ENCODE data around the gene EXPH5.
A peak's percentile ranks its signal among the peaks of the same experiment; 100 is the strongest.

The EXPH5 gene

GRCh38 chr11:108530426-108530825 lies 63.1 kb downstream of the EXPH5 start:
- Histone ChIP-seq H3K4me3 (ENCODE audit: low read depth, low read length) (no peak overlapping the region), H3K9me3 (ENCODE audit: control insufficient read depth, insufficient read depth, low read depth, low read length) (no peaks in the 10 kb centered on the region), H3K4me1 (ENCODE audit: control insufficient read depth, insufficient read depth, low read length) (no peaks in the 10 kb centered on the region), H3K36me3 (ENCODE audit: control insufficient read depth in 2 of 2, insufficient read depth in 1 of 2, low read length in 2 of 2) (peaks cover 0 to 6% of the 10 kb centered on the region in 2 experiments; a peak in 1 of 3 replicates), H3K27ac (ENCODE audit: extremely low read depth, low read depth, low read length) (no peak overlapping the region)
- POLR2A ChIA-PET: no interaction called here
- TF ChIP-seq ZBTB11 (tag by site-specific recombination; conservative IDR thresholded peaks at IDR 0.05; ENCODE audit: low read depth): no peak
- TF ChIP-seq ZIC2 (tag by site-specific recombination; IDR thresholded peaks at IDR 0.05): peak; percentile 52
- CTCF ChIA-PET: interaction anchor here (0.7 kb wide), 1 partner anchor 8 kb away, joined by 3 read pairs; no protein-coding TSS in a partner anchor

- H3K27ac ChIP-seq (ENCODE audit: extremely low read depth, low read depth, low read length): no peak overlapping the region
- no peak overlapping the region for H3K4me3 ChIP-seq (ENCODE audit: low read depth, low read length)
- no peaks in the 10 kb centered on the region for H3K9me3 ChIP-seq (ENCODE audit: control insufficient read depth, insufficient read depth, low read depth, low read length)
- peaks cover 0 to 2% of the 10 kb centered on the region in 2 experiments; a peak in 1 of 3 replicates for H3K36me3 ChIP-seq (ENCODE audit: control insufficient read depth in 2 of 2, insufficient read depth in 1 of 2, low read length in 2 of 2)
- H3K4me1 ChIP-seq (ENCODE audit: control insufficient read depth, insufficient read depth, low read length): no peaks in the 10 kb centered on the region
- POLR2A ChIA-PET: no interaction called here
- CTCF ChIA-PET: no interaction called here
- TF ChIP-seq ZNF132 (tag by site-specific recombination; IDR thresholded peaks at IDR 0.05; ENCODE audit: borderline replicate concordance) (no peak), ZNF426 (tag by site-specific recombination; IDR thresholded peaks at IDR 0.05) (no peak)
- TF ChIP-seq, protein P1, sequence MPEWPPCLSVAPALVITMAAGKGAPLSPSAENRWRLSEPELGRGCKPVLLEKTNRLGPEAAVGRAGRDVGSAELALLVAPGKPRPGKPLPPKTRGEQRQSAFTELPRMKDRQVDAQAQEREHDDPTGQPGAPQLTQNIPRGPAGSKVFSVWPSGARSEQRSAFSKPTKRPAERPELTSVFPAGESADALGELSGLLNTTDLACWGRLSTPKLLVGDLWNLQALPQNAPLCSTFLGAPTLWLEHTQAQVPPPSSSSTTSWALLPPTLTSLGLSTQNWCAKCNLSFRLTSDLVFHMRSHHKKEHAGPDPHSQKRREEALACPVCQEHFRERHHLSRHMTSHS (tag by site-specific recombination; IDR thresholded peaks at IDR 0.05): no peak
Measured at GRCh38 chr11:108527382-108527781, 66.2 kb downstream of the EXPH5 start.

GRCh38 chr11:108525161-108525560 lies 68.4 kb downstream of the EXPH5 start:
- POLR2A ChIA-PET: no interaction called here
- H3K27ac ChIP-seq (ENCODE audit: extremely low read depth, low read depth, low read length): no peak overlapping the region
- no peaks in the 10 kb centered on the region for H3K9me3 ChIP-seq (ENCODE audit: control insufficient read depth, insufficient read depth, low read depth, low read length)
- CTCF ChIA-PET: interaction anchor here (0.6 kb wide), 1 partner anchor 28 kb away, joined by 3 read pairs; no protein-coding TSS in a partner anchor
- peaks cover 0 to 2% of the 10 kb centered on the region in 2 experiments; a peak in 1 of 3 replicates for H3K36me3 ChIP-seq (ENCODE audit: control insufficient read depth in 2 of 2, insufficient read depth in 1 of 2, low read length in 2 of 2)
- no peak overlapping the region for H3K4me3 ChIP-seq (ENCODE audit: low read depth, low read length)
- H3K4me1 ChIP-seq (ENCODE audit: control insufficient read depth, insufficient read depth, low read length): no peaks in the 10 kb centered on the region
- no peak for TF ChIP-seq ZNF544 (tag by site-specific recombination; IDR thresholded peaks at IDR 0.05)
- no peak for TF ChIP-seq ZNF202 (tag by site-specific recombination; IDR thresholded peaks at IDR 0.05; ENCODE audit: borderline replicate concordance)

DNA sequence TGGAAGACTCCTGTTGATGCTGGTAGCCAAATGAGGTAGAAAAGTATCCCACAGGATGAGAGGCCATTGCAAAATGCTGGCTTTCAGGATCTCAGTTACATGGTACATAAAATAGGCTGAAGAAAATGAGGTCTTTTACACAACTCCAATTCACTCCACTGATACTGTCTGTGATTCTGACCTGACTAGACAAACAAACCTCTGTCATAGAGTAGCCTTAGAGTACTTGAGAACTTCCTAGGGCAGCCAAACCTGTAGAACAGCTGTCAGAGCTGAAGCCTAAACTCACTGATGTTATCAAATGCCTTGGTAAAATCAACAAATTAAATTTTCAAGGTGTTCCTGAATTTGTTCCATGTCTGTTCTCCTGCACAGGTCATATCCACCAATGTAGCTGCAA lies 69.1 kb downstream of the EXPH5 start:
- POLR2A ChIA-PET: no interaction called here
- Histone ChIP-seq H3K4me1 (ENCODE audit: control insufficient read depth, insufficient read depth, low read length) (no peaks in the 10 kb centered on the region), H3K27ac (ENCODE audit: extremely low read depth, low read depth, low read length) (no peak overlapping the region), H3K9me3 (ENCODE audit: control insufficient read depth, insufficient read depth, low read depth, low read length) (no peaks in the 10 kb centered on the region), H3K4me3 (ENCODE audit: low read depth, low read length) (no peak overlapping the region), H3K36me3 (ENCODE audit: control insufficient read depth in 2 of 2, insufficient read depth in 1 of 2, low read length in 2 of 2) (peaks cover 0 to 2% of the 10 kb centered on the region in 2 experiments; a peak in 1 of 3 replicates)
- CTCF ChIA-PET: no interaction called here
- TF ChIP-seq KLF9 (tag by site-specific recombination; IDR thresholded peaks at IDR 0.05; ENCODE audit: low read depth): no peak
- TF ChIP-seq ZFP41 (tag by site-specific recombination; IDR thresholded peaks at IDR 0.05; ENCODE audit: borderline replicate concordance): no peak
- TF ChIP-seq ZEB2 (tag by site-specific recombination; IDR thresholded peaks at IDR 0.05): no peak
- TF ChIP-seq ZNF48 (tag by site-specific recombination; IDR thresholded peaks at IDR 0.05): no peak
- TF ChIP-seq ZNF132 (tag by site-specific recombination; IDR thresholded peaks at IDR 0.05; ENCODE audit: borderline replicate concordance): no peak
- TF ChIP-seq BCL11A (tag by site-specific recombination; IDR thresholded peaks at IDR 0.05; ENCODE audit: low read depth): no peak
- TF ChIP-seq ZNF791 (tag by site-specific recombination; IDR thresholded peaks at IDR 0.05): no peak
- no peak for TF ChIP-seq ZBTB48 (tag by site-specific recombination; IDR thresholded peaks at IDR 0.05)
- TF ChIP-seq, protein P2, sequence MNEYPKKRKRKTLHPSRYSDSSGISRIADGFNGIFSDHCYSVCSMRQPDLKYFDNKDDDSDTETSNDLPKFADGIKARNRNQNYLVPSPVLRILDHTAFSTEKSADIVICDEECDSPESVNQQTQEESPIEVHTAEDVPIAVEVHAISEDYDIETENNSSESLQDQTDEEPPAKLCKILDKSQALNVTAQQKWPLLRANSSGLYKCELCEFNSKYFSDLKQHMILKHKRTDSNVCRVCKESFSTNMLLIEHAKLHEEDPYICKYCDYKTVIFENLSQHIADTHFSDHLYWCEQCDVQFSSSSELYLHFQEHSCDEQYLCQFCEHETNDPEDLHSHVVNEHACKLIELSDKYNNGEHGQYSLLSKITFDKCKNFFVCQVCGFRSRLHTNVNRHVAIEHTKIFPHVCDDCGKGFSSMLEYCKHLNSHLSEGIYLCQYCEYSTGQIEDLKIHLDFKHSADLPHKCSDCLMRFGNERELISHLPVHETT (tag by site-specific recombination; IDR thresholded peaks at IDR 0.05): no peak
- TF ChIP-seq ZNF521 (tag by site-specific recombination; IDR thresholded peaks at IDR 0.05): no peak
- TF ChIP-seq, protein P3, sequence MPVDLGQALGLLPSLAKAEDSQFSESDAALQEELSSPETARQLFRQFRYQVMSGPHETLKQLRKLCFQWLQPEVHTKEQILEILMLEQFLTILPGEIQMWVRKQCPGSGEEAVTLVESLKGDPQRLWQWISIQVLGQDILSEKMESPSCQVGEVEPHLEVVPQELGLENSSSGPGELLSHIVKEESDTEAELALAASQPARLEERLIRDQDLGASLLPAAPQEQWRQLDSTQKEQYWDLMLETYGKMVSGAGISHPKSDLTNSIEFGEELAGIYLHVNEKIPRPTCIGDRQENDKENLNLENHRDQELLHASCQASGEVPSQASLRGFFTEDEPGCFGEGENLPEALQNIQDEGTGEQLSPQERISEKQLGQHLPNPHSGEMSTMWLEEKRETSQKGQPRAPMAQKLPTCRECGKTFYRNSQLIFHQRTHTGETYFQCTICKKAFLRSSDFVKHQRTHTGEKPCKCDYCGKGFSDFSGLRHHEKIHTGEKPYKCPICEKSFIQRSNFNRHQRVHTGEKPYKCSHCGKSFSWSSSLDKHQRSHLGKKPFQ (tag by site-specific recombination; IDR thresholded peaks at IDR 0.05): no peak
- no peak for TF ChIP-seq ZNF350 (tag by site-specific recombination; IDR thresholded peaks at IDR 0.05)
- TF ChIP-seq, protein P4, sequence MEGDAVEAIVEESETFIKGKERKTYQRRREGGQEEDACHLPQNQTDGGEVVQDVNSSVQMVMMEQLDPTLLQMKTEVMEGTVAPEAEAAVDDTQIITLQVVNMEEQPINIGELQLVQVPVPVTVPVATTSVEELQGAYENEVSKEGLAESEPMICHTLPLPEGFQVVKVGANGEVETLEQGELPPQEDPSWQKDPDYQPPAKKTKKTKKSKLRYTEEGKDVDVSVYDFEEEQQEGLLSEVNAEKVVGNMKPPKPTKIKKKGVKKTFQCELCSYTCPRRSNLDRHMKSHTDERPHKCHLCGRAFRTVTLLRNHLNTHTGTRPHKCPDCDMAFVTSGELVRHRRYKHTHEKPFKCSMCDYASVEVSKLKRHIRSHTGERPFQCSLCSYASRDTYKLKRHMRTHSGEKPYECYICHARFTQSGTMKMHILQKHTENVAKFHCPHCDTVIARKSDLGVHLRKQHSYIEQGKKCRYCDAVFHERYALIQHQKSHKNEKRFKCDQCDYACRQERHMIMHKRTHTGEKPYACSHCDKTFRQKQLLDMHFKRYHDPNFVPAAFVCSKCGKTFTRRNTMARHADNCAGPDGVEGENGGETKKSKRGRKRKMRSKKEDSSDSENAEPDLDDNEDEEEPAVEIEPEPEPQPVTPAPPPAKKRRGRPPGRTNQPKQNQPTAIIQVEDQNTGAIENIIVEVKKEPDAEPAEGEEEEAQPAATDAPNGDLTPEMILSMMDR (tag by site-specific recombination; IDR thresholded peaks at IDR 0.05): no peak
